OCI-LY1 (cell line): ENCODE results near the gene NT5C2.

Experiments
- CTCF ChIP-seq: fragments of 200-600 bp; sonication (generic), shearing (Covaris generic); IDR thresholded peaks from 2 replicates; pipeline ENCODE4 v1.5.1; 2017; ENCODE audit warnings: mild to moderate bottlenecking, antibody characterized with exemption, low read length, moderate library complexity, mixed read lengths
- EZH2 ChIP-seq: fragments of 200-600 bp; sonication (generic), shearing (Covaris generic); IDR thresholded peaks from 2 replicates; pipeline ENCODE4 v1.8.0; 2017; ENCODE audit warnings: borderline replicate concordance, mixed run types, mild to moderate bottlenecking, antibody characterized with exemption, low read length, moderate library complexity, mixed read lengths

GRCh38 chr10:103202319-103202718 is 9.2 kb upstream of the NT5C2 start:
- TF ChIP-seq CTCF: no peak
- TF ChIP-seq EZH2: no peak
